ENCODE measurements around the gene PLEKHM2.

The PLEKHM2 gene

GRCh38 chr1:15753776-15754175, 69.7 kb downstream of the PLEKHM2 start:
- Histone ChIP-seq H3K4me1 (ENCODE audit: control insufficient read depth, insufficient read depth, low read length) (peaks cover 16% of the 10 kb centered on the region), H3K27ac (ENCODE audit: low read length) (no peak overlapping the region), H3K27me3 (ENCODE audit: control insufficient read depth, insufficient read depth, low read length) (no peaks in the 10 kb centered on the region), H3K4me3 (ENCODE audit: low read length) (no peak overlapping the region), H3K36me3 (ENCODE audit: control insufficient read depth, insufficient read depth, low read length) (no peaks in the 10 kb centered on the region), H3K9me3 (ENCODE audit: control insufficient read depth, insufficient read depth, low read length) (no peaks in the 10 kb centered on the region)
- no peak for DNase-seq (ENCODE audit: low read depth, low spot score)
- WGBS (ENCODE audit: insufficient coverage, insufficient read length): no CpG with 5 or more reads among the region's 10 CpGs

DNA sequence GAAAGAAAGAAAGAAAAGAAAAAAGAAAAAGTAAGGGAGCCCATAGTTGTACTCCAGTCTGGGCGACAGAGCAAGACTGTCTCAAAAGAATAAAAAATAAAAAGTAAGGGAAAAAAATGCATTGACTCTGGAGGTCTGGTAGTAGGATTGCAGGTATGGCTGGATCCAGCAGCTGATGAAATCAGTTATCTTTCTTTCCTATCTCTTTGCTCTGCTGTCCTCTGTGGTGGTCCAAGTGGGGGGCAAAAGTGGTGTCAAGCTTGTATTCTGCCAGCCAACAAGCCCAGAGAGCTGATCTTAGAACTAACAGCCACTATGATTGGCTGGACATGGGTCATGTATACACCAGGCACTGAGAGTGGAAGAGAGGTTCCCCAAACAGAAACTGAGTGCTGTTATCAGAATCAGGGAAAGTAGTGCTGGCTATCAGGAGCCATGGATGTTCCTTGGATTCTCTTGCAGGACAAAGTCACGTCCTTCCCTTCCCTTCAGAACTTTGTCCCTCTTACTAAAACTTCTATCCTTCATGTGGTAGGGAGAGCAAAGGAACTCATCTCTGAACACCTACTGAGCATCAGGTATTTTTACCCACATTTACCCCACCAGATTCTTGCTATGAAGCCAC, 71.0 kb downstream of the PLEKHM2 start:
- DNase-seq (ENCODE audit: low read depth, low spot score): no peak
- peaks cover 12% of the 10 kb centered on the region for H3K4me1 ChIP-seq (ENCODE audit: control insufficient read depth, insufficient read depth, low read length)
- no peaks in the 10 kb centered on the region for H3K9me3 ChIP-seq (ENCODE audit: control insufficient read depth, insufficient read depth, low read length)
- H3K27me3 ChIP-seq (ENCODE audit: control insufficient read depth, insufficient read depth, low read length): no peaks in the 10 kb centered on the region
- no peaks in the 10 kb centered on the region for H3K36me3 ChIP-seq (ENCODE audit: control insufficient read depth, insufficient read depth, low read length)
- no peak overlapping the region for H3K4me3 ChIP-seq (ENCODE audit: low read length)
- no CpG with 5 or more reads among the region's 2 CpGs for WGBS (ENCODE audit: insufficient coverage, insufficient read length)
- H3K27ac ChIP-seq (ENCODE audit: low read length): no peak overlapping the region

DNA sequence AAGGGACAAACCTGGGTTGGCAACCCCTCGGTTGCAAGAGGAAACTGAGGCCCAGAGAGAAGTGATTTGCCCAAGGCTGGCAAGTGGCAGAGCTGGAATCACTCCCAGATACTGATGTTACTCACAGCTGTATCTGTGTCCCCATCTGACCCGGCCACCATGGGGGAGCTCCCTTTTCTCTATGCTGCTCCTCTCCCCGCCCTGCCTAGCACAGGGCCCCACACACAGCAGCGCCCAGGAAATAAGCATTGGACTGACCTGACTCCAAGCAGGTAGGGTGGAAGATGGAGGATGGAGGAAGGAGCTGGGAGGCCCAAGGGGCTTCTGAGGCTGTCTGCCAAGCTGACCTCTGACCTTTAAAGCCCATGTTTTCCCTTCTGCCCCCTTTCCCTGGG, 71.5 kb downstream of the PLEKHM2 start:
- no peaks in the 10 kb centered on the region for H3K36me3 ChIP-seq (ENCODE audit: control insufficient read depth, insufficient read depth, low read length)
- H3K4me3 ChIP-seq (ENCODE audit: low read length): no peak overlapping the region
- peaks cover 12% of the 10 kb centered on the region for H3K4me1 ChIP-seq (ENCODE audit: control insufficient read depth, insufficient read depth, low read length)
- H3K27ac ChIP-seq (ENCODE audit: low read length): no peak overlapping the region
- H3K27me3 ChIP-seq (ENCODE audit: control insufficient read depth, insufficient read depth, low read length): no peaks in the 10 kb centered on the region
- no peaks in the 10 kb centered on the region for H3K9me3 ChIP-seq (ENCODE audit: control insufficient read depth, insufficient read depth, low read length)
- no peak for DNase-seq (ENCODE audit: low read depth, low spot score)
- no CpG with 5 or more reads among the region's 4 CpGs for WGBS (ENCODE audit: insufficient coverage, insufficient read length)

GRCh38 chr1:15756143-15757015, 72.3 kb downstream of the PLEKHM2 start:
- Histone ChIP-seq H3K36me3 (ENCODE audit: control insufficient read depth, insufficient read depth, low read length) (no peaks in the 10 kb centered on the region), H3K4me1 (ENCODE audit: control insufficient read depth, insufficient read depth, low read length) (peaks cover 12% of the 10 kb centered on the region), H3K27me3 (ENCODE audit: control insufficient read depth, insufficient read depth, low read length) (no peaks in the 10 kb centered on the region), H3K9me3 (ENCODE audit: control insufficient read depth, insufficient read depth, low read length) (no peaks in the 10 kb centered on the region), H3K27ac (ENCODE audit: low read length) (no peak overlapping the region), H3K4me3 (ENCODE audit: low read length) (no peak overlapping the region)
- DNase-seq (ENCODE audit: low read depth, low spot score): no peak
- WGBS (ENCODE audit: insufficient coverage, insufficient read length): no CpG with 5 or more reads among the region's 21 CpGs

DNA sequence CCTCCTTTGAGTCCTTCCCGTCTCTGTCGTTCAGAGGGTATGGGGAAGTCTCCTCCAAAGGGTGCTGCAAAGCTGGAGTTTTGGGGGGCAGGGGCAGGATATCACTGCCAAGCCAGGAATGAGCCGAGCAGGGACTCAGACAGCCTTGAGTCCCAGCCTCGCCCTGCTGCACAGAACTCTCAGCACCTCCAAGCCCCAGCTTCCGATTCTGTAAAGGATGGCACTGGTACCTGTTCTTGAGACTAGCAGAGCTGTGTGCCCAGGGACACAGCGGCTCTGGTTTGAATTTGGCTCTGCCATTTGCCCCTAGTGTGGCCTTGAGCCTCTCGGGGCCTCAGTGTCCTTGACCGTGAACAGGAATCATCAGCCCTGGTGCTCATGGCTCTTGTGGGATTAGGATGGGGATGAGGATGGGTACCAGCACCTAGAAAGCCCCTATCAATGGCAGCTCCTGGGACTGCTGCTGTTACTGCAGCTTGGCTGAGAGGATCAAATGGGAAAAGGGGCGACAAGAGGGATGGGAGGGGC, 73.0 kb downstream of the PLEKHM2 start:
- Histone ChIP-seq H3K9me3 (ENCODE audit: control insufficient read depth, insufficient read depth, low read length) (no peaks in the 10 kb centered on the region), H3K4me3 (ENCODE audit: low read length) (no peak overlapping the region), H3K4me1 (ENCODE audit: control insufficient read depth, insufficient read depth, low read length) (peaks cover 12% of the 10 kb centered on the region), H3K27ac (ENCODE audit: low read length) (no peak overlapping the region), H3K27me3 (ENCODE audit: control insufficient read depth, insufficient read depth, low read length) (no peaks in the 10 kb centered on the region), H3K36me3 (ENCODE audit: control insufficient read depth, insufficient read depth, low read length) (no peaks in the 10 kb centered on the region)
- no CpG with 5 or more reads among the region's 9 CpGs for WGBS (ENCODE audit: insufficient coverage, insufficient read length)
- no peak for DNase-seq (ENCODE audit: low read depth, low spot score)

- no peaks in the 10 kb centered on the region for H3K9me3 ChIP-seq (ENCODE audit: control insufficient read depth, insufficient read depth, low read length)
- peaks cover 12% of the 10 kb centered on the region for H3K4me1 ChIP-seq (ENCODE audit: control insufficient read depth, insufficient read depth, low read length)
- DNase-seq (ENCODE audit: low read depth, low spot score): no peak
- H3K4me3 ChIP-seq (ENCODE audit: low read length): peak overlapping the region; percentile 94; the same call in 1 of the 2 replicates
- no peaks in the 10 kb centered on the region for H3K36me3 ChIP-seq (ENCODE audit: control insufficient read depth, insufficient read depth, low read length)
- WGBS (ENCODE audit: insufficient coverage, insufficient read length): no CpG with 5 or more reads among the region's 24 CpGs
- no peaks in the 10 kb centered on the region for H3K27me3 ChIP-seq (ENCODE audit: control insufficient read depth, insufficient read depth, low read length)
- no peak overlapping the region for H3K27ac ChIP-seq (ENCODE audit: low read length)
Observed at GRCh38 chr1:15757575-15758342, 73.6 kb downstream of the PLEKHM2 start.

DNA sequence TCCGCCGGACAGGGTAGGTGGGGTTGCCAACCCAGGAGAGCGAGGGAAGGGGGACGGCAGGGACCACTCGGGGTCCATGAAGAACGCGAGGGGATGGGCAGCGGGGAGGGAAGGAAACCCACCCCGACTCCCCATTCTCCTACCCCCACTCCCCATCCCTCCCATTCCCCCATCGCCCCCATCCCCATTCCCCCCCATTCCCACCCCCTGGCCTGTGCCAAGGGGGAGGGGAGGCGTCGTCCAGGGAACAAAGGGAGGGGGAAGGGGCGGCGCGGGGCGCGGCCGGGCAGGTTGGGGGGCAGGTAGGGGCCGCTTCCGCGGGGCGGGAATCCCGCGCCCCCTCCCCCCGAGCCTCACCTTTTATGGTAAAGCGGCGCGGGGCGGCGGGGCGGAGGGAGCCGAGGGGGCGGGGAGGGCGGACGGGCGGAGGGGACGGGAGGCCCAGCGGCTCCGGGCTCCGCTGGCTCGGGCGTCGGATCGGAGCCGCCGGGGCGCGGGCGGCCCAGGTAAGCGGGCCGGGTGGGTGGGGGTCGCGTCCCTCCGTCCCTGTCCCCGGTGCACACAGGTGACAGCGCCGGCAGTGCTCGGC, 74.3 kb downstream of the PLEKHM2 start, which contains the start of gene FBLIM1:
FBLIM1 (plus strand) TSS at position 453 of the 589 bp plus-strand sequence. CDS start 6,189 bp downstream, outside the sequence.
- Histone ChIP-seq H3K4me3 (ENCODE audit: low read length) (peak within 1 kb of the TSS; percentile 94), H3K9me3 (ENCODE audit: control insufficient read depth, insufficient read depth, low read length) (no peaks in the 10 kb centered on the region), H3K4me1 (ENCODE audit: control insufficient read depth, insufficient read depth, low read length) (peaks cover 12% of the 10 kb centered on the region), H3K27ac (ENCODE audit: low read length) (no peak within 1 kb of the TSS), H3K36me3 (ENCODE audit: control insufficient read depth, insufficient read depth, low read length) (no peaks in the 10 kb centered on the region), H3K27me3 (ENCODE audit: control insufficient read depth, insufficient read depth, low read length) (no peaks in the 10 kb centered on the region)
- no CpG with 5 or more reads among the region's 58 CpGs for WGBS (ENCODE audit: insufficient coverage, insufficient read length)
- DNase-seq (ENCODE audit: low read depth, low spot score): no peak

DNA sequence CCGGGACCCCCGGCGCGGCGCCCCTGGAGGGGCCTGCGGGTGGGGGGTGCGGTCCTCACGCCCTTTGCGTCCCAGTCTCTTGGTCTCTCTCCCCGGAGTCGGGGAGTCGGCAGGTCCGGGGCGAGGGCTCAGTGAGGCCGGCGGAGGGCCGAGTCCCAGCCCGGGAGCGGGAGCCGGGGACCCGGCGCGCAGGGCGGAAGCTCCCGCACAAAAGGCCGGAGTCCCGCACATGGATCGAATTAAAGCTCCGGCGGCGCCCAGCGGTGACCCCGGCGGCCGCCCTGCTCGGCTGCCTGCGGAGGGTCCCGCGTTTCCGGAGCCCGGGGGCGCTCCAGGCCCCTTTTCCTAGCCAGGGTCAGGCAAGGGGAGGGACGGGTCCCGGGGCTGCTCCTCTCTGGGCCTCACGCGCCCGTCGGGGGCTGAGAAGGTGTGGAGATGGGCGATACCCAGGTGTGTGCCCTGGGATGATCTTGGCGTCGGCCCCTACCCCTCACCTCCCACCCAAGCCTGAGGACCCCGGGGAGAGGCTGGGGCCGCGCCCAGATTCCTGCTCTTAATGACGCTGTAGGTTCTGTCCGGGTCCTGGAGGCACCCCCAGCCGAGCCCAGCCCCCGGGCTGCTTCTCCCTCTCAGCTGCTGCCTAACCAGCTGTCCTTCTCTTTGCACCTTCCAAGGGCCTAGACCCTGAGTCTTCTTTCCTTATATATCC, 75.0 kb downstream of the PLEKHM2 start:
- H3K27ac ChIP-seq (ENCODE audit: low read length): no peak overlapping the region
- H3K4me1 ChIP-seq (ENCODE audit: control insufficient read depth, insufficient read depth, low read length): peaks cover 12% of the 10 kb centered on the region
- no CpG with 5 or more reads among the region's 58 CpGs for WGBS (ENCODE audit: insufficient coverage, insufficient read length)
- H3K4me3 ChIP-seq (ENCODE audit: low read length): peak overlapping the region; percentile 94
- no peaks in the 10 kb centered on the region for H3K27me3 ChIP-seq (ENCODE audit: control insufficient read depth, insufficient read depth, low read length)
- peaks cover under 1% of the 10 kb centered on the region; the same call in 1 of the 2 replicates for H3K36me3 ChIP-seq (ENCODE audit: control insufficient read depth, insufficient read depth, low read length)
- no peak for DNase-seq (ENCODE audit: low read depth, low spot score)
- no peaks in the 10 kb centered on the region for H3K9me3 ChIP-seq (ENCODE audit: control insufficient read depth, insufficient read depth, low read length)

GRCh38 chr1:15760520-15761211, 76.5 kb downstream of the PLEKHM2 start:
- H3K4me3 ChIP-seq (ENCODE audit: low read length): no peak overlapping the region

More at GRCh38 chr1:15760520-15761211, 76.5 kb downstream of the PLEKHM2 start:
- Histone ChIP-seq H3K36me3 (ENCODE audit: control insufficient read depth, insufficient read depth, low read length) (peaks cover 14% of the 10 kb centered on the region), H3K27ac (ENCODE audit: low read length) (no peak overlapping the region), H3K27me3 (ENCODE audit: control insufficient read depth, insufficient read depth, low read length) (no peaks in the 10 kb centered on the region), H3K9me3 (ENCODE audit: control insufficient read depth, insufficient read depth, low read length) (no peaks in the 10 kb centered on the region), H3K4me1 (ENCODE audit: control insufficient read depth, insufficient read depth, low read length) (peaks cover 12% of the 10 kb centered on the region)
- WGBS (ENCODE audit: insufficient coverage, insufficient read length): no CpG with 5 or more reads among the region's 12 CpGs
- no peak for DNase-seq (ENCODE audit: low read depth, low spot score)

Measured in iPS DF 6.9 (cell line).